H9 (cell line): ENCODE results near the gene ADAM33. TPM values are rescaled to one million over a fixed set of nuclear protein-coding genes. Genes with fewer than 3 reads are reported as not detected.

Source experiments
- DNase-seq: peaks from one replicate; pipeline ENCODE4 v3.0.0-alpha.2; 2017
- H2AFZ ChIP-seq: one replicate; pipeline ENCODE4 v1.6.1; 2013; ENCODE audit warnings: mild to moderate bottlenecking, low read length, control low read depth, moderate library complexity
- H2AK5ac ChIP-seq: 2 replicates; pipeline ENCODE4 v1.6.1; 2013; ENCODE audit warnings: low read length, control low read depth, mixed read lengths; ENCODE audit not compliant: insufficient read length
- H2BK120ac ChIP-seq: one replicate; pipeline ENCODE4 v1.6.1; 2013; ENCODE audit warnings: low read depth, mild to moderate bottlenecking, low read length, control low read depth, inconsistent platforms; ENCODE audit not compliant: poor library complexity, severe bottlenecking
- H2BK12ac ChIP-seq: 2 replicates; pipeline ENCODE4 v1.6.1; 2013; ENCODE audit warnings: low read length, control low read depth, mixed read lengths, low read depth; ENCODE audit not compliant: insufficient read length
- H2BK15ac ChIP-seq: 2 replicates; pipeline ENCODE4 v1.6.1; 2013; ENCODE audit warnings: low read depth, low read length, control low read depth
- H2BK20ac ChIP-seq: one replicate; pipeline ENCODE4 v1.6.1; 2013; ENCODE audit warnings: low read depth, mild to moderate bottlenecking, low read length, control low read depth, inconsistent platforms; ENCODE audit not compliant: poor library complexity, severe bottlenecking
- H2BK5ac ChIP-seq: 2 replicates; pipeline ENCODE4 v1.6.1; 2013; ENCODE audit warnings: low read length, control low read depth, mixed read lengths; ENCODE audit not compliant: insufficient read length
- H3K14ac ChIP-seq: 2 replicates; pipeline ENCODE4 v1.6.1; 2013; ENCODE audit warnings: low read length, control low read depth; ENCODE audit not compliant: insufficient read depth
- H3K18ac ChIP-seq: 2 replicates; pipeline ENCODE4 v1.6.1; 2013; ENCODE audit warnings: low read depth, mild to moderate bottlenecking, mixed read lengths, low read length, control low read depth; ENCODE audit not compliant: insufficient read length
- H3K23ac ChIP-seq: 2 replicates; pipeline ENCODE4 v1.6.1; 2013; ENCODE audit warnings: low read length, control low read depth, mixed read lengths, low read depth; ENCODE audit not compliant: insufficient read length
- H3K23me2 ChIP-seq: 2 replicates; pipeline ENCODE4 v1.6.1; 2013; ENCODE audit warnings: low read depth, mild to moderate bottlenecking, mixed read lengths, low read length, control low read depth; ENCODE audit not compliant: insufficient read length, poor library complexity, severe bottlenecking
- H3K27ac ChIP-seq: 2 replicates; pipeline ENCODE4 v1.5.1; 2013; ENCODE audit warnings: low read length, control low read depth, mixed read lengths, low read depth; ENCODE audit not compliant: insufficient read length
- H3K27me3 ChIP-seq: 2 replicates; pipeline ENCODE4 v1.6.1; 2013; ENCODE audit warnings: low read length, control low read depth, inconsistent platforms; ENCODE audit not compliant: insufficient read depth
- H3K4ac ChIP-seq: 2 replicates; pipeline ENCODE4 v1.6.1; 2013; ENCODE audit warnings: low read depth, mild to moderate bottlenecking, control low read depth, inconsistent platforms, low read length, moderate library complexity
- H3K4me1 ChIP-seq: 2 replicates; pipeline ENCODE4 v1.6.1; 2013; ENCODE audit warnings: low read length, control low read depth, inconsistent platforms; ENCODE audit not compliant: insufficient read depth
- H3K4me2 ChIP-seq: 2 replicates; pipeline ENCODE4 v1.6.1; 2013; ENCODE audit warnings: low read length, control low read depth, mixed read lengths; ENCODE audit not compliant: insufficient read length, insufficient read depth
- H3K56ac ChIP-seq: 2 replicates; pipeline ENCODE4 v1.6.1; 2013; ENCODE audit warnings: low read depth, mild to moderate bottlenecking, mixed read lengths, low read length, control low read depth; ENCODE audit not compliant: insufficient read length
- H3K79me1 ChIP-seq: 2 replicates; pipeline ENCODE4 v1.6.1; 2013; ENCODE audit warnings: low read depth, mild to moderate bottlenecking, moderate library complexity, low read length, control low read depth, inconsistent platforms; ENCODE audit not compliant: insufficient read depth, poor library complexity, severe bottlenecking
- H3K79me2 ChIP-seq: 2 replicates; pipeline ENCODE4 v1.6.1; 2013; ENCODE audit warnings: low read length, control low read depth, inconsistent platforms; ENCODE audit not compliant: insufficient read depth
- H3K9ac ChIP-seq: 2 replicates; pipeline ENCODE4 v1.6.1; 2013; ENCODE audit warnings: low read length, control low read depth, mixed read lengths; ENCODE audit not compliant: insufficient read length; ENCODE audit errors: extremely low read depth
- H3K9me3 ChIP-seq: one replicate; pipeline ENCODE4 v1.6.1; 2013; ENCODE audit warnings: low read depth, low read length, inconsistent platforms; ENCODE audit not compliant: control insufficient read depth
- H3T11ph ChIP-seq: one replicate; pipeline ENCODE4 v1.6.1; 2013; ENCODE audit warnings: mild to moderate bottlenecking, low read length, control low read depth, inconsistent platforms
- H4K20me1 ChIP-seq: one replicate; pipeline ENCODE4 v1.6.1; 2013; ENCODE audit not compliant: control insufficient read depth, insufficient read length, insufficient read depth
- H4K5ac ChIP-seq: 2 replicates; pipeline ENCODE4 v1.6.1; 2013; ENCODE audit warnings: low read depth, mild to moderate bottlenecking, mixed read lengths, low read length, control low read depth; ENCODE audit not compliant: insufficient read length
- H4K8ac ChIP-seq: replicated peaks from 2 replicates; pipeline ENCODE4 v1.6.1; 2013; ENCODE audit warnings: low read length, control low read depth, mixed read lengths, low read depth; ENCODE audit not compliant: insufficient read length
- H4K91ac ChIP-seq: 2 replicates; pipeline ENCODE4 v1.6.1; 2013; ENCODE audit warnings: low read depth, mild to moderate bottlenecking, moderate library complexity, mixed read lengths, low read length, control low read depth; ENCODE audit not compliant: insufficient read length
- H3K27ac Mint-ChIP-seq, 3 experiments: 2 replicates in 2 of 3; 3 replicates in 1 of 3; pipeline ENCODE4 v1.8.0; 2020 to 2021; ENCODE audit warnings: mixed read lengths in 3 of 3, mild to moderate bottlenecking in 1 of 3, moderate library complexity in 1 of 3
- H3K27me3 Mint-ChIP-seq: 2 replicates; pipeline ENCODE4 v1.8.0; 2021; ENCODE audit warnings: low read depth, mild to moderate bottlenecking, moderate library complexity, mixed read lengths
- H3K36me3 Mint-ChIP-seq, 3 experiments: 2 replicates in 2 of 3; 3 replicates in 1 of 3; pipeline ENCODE4 v1.8.0; 2020 to 2021; ENCODE audit warnings: low read depth in 3 of 3, mixed read lengths in 3 of 3; ENCODE audit not compliant: insufficient read depth in 1 of 3
- H3K4me1 Mint-ChIP-seq, 2 experiments: 2 replicates each; pipeline ENCODE4 v1.8.0; 2020; ENCODE audit warnings: mixed read lengths in 2 of 2
- H3K4me3 Mint-ChIP-seq, 2 experiments: 2 replicates in 1 of 2; 3 replicates in 1 of 2; pipeline ENCODE4 v1.8.0; 2020 to 2021; ENCODE audit warnings: mild to moderate bottlenecking in 2 of 2, mixed read lengths in 2 of 2, moderate library complexity in 1 of 2
- H3K9me3 Mint-ChIP-seq, 2 experiments: 2 replicates in 1 of 2; 3 replicates in 1 of 2; pipeline ENCODE4 v1.8.0; 2020; ENCODE audit warnings: mild to moderate bottlenecking in 2 of 2, mixed read lengths in 2 of 2, moderate library complexity in 1 of 2
- CTCF ChIP-seq: fragments of 200-600 bp; sonication (generic); conservative IDR thresholded peaks from 3 replicates; pipeline ENCODE4 v1.8.0; 2021; ENCODE audit warnings: antibody characterized with exemption, mild to moderate bottlenecking
- WGBS: extraction: QIAGEN DNeasy Blood & Tissue Kit; methylation state at CpG from one replicate; pipeline ENCODE4 v1.1.7; 2013; ENCODE audit warnings: missing lambda C conversion rate, low lambda C conversion rate, mixed read lengths; ENCODE audit not compliant: insufficient read length; ENCODE audit errors: extremely low coverage; 5-methylcytosine and 5-hydroxymethylcytosine counted together
- total RNA-seq: library from RNA; stranded (reverse); gene quantifications from 2 replicates; pipeline ENCODE4 v1.2.1, GENCODE V29; 2021

Gene ADAM33
- total RNA-seq, 1 experiment from 2014 or later, result 4.0 TPM

- no peaks in the 10 kb centered on the region for H3K9me3 ChIP-seq
- H3K23ac ChIP-seq, result no peak overlapping the region
- no peak overlapping the region for H4K8ac ChIP-seq
- no peak overlapping the region for H2BK120ac ChIP-seq
- H3K36me3 Mint-ChIP-seq, result no peaks in the 10 kb centered on the region; a peak in 2 of 7 replicates
- H2AK5ac ChIP-seq, result no peak overlapping the region
- H2BK12ac ChIP-seq, result no peak overlapping the region
- H4K91ac ChIP-seq, result no peak overlapping the region
- DNase-seq, result peak; percentile 21
- no peak overlapping the region for H2BK5ac ChIP-seq
- H4K20me1 ChIP-seq, result peaks cover 2% of the 10 kb centered on the region
- no peak overlapping the region for H3K4me2 ChIP-seq
- no peak for TF ChIP-seq CTCF
- no peak overlapping the region for H3K27ac Mint-ChIP-seq
- no CpG with 5 or more reads among the region's 16 CpGs for WGBS
- no peak overlapping the region for H3K27ac ChIP-seq
- H3K9ac ChIP-seq, result no peak overlapping the region
- no peak overlapping the region for H3T11ph ChIP-seq
- no peak overlapping the region for H3K4ac ChIP-seq
- H3K4me1 Mint-ChIP-seq, result no peaks in the 10 kb centered on the region
- no peaks in the 10 kb centered on the region for H3K79me2 ChIP-seq
- H2BK20ac ChIP-seq, result no peak overlapping the region
- no peak overlapping the region; the same call in 1 of the 2 replicates for H3K14ac ChIP-seq
- H3K23me2 ChIP-seq, result no peaks in the 10 kb centered on the region
- no peak overlapping the region for H4K5ac ChIP-seq
- H3K79me1 ChIP-seq, result no peaks in the 10 kb centered on the region
- no peak overlapping the region for H2BK15ac ChIP-seq
- no peak overlapping the region for H3K56ac ChIP-seq
- H3K4me1 ChIP-seq, result no peaks in the 10 kb centered on the region
- H3K18ac ChIP-seq, result no peak overlapping the region
- no peak overlapping the region for H2AFZ ChIP-seq
- H3K4me3 Mint-ChIP-seq, result no peak overlapping the region
- no peaks in the 10 kb centered on the region for H3K27me3 ChIP-seq
- peaks cover 3% of the 10 kb centered on the region in 2 experiments; a peak in 3 of 5 replicates for H3K9me3 Mint-ChIP-seq
- no peaks in the 10 kb centered on the region; the same call in 1 of the 2 replicates for H3K27me3 Mint-ChIP-seq
These were observed 17.2 kb upstream of the ADAM33 start for GRCh38 chr20:3699037-3699436.
